Measurements from ENCODE around the gene AMBRA1. TPM values are rescaled to one million over a fixed set of nuclear protein-coding genes. Genes with fewer than 3 reads are reported as not detected.

The AMBRA1 gene
- polyA plus RNA-seq, 1 of the 3 experiments (the other 2 are of a cell fraction): 10.4 TPM

DNA sequence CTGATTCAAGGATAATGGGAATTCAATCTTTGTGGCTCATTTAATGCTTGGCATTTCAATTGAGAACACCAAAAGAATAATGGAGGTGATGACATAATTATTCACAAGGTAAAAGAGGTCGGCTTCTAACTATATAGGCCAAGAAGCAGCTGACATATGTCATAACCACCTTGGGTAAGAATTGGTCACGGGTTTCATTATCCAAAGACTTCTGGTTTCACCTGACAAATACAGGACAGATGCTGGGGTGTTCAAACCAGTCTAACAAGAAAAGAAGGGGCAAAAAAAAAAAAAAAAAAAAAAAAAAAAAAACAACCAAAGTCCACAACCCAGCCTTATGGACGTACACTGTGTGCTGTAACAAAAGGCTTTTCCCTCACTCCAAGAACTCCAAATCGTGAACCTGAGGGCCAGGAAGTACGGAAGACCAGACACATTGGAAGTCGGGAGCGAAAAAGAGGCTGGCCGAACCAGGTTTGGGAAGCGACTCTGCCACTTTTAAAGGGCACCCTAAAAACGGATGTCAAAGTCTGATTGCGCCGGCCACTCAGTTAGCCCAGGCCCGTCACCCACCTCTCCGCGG is 22.8 kb upstream of the AMBRA1 start:
- H3K9ac ChIP-seq: peak overlapping the region; percentile 98
- H3K9me3 ChIP-seq: no peaks in the 10 kb centered on the region
- 3% methylated on average over 9 of the region's 15 CpGs for WGBS (ENCODE audit: low lambda C conversion rate)
- peak overlapping the region; percentile 88 for H2AFZ ChIP-seq (ENCODE audit: low read depth)
- peak overlapping the region; percentile 84 for H3K4me2 ChIP-seq
- H3K9me2 ChIP-seq: no peaks in the 10 kb centered on the region
- H3K4me1 ChIP-seq (ENCODE audit: control insufficient read depth in 1 of 2, insufficient read depth in 2 of 2, low read depth in 1 of 2, low read length in 1 of 2): peaks cover 6 to 17% of the 10 kb centered on the region in 2 experiments; a peak in 3 of 4 replicates
- H3F3A ChIP-seq (replicated peaks; ENCODE audit: insufficient read depth): no peaks in the 10 kb centered on the region
- DNase-seq: no peak
- peaks cover 70% of the 10 kb centered on the region for H3K79me2 ChIP-seq (ENCODE audit: insufficient read depth)
- ChIA-PET POLR2A (no interaction called here), CTCF (interaction anchor here (1.0 to 4.0 kb wide), 9 partner anchors 9 to 228 kb away, joined by 3 to 18 read pairs (median 5); no protein-coding TSS in a partner anchor)
- H4K20me1 ChIP-seq (ENCODE audit: insufficient read depth): no peaks in the 10 kb centered on the region
- TF ChIP-seq RFX5 (IDR thresholded peaks at IDR 0.05; ENCODE audit: low read length) (no peak), NFIC (IDR thresholded peaks at IDR 0.05; ENCODE audit: borderline replicate concordance) (no peak), POLR2AphosphoS5 (IDR thresholded peaks at IDR 0.05; ENCODE audit: low read depth, low read length) (peak; percentile 84), MXI1 (IDR thresholded peaks at IDR 0.05; ENCODE audit: low read depth, low read length) (peak; percentile 60; the same call in 1 of the 2 replicates)
- H3K27me3 ChIP-seq (ENCODE audit: insufficient read depth): no peaks in the 10 kb centered on the region
- H3K27ac ChIP-seq (ENCODE audit: low read depth in 2 of 2, low read length in 1 of 2): peak overlapping the region; percentile 93 to 94
- peaks cover 4 to 11% of the 10 kb centered on the region in 2 experiments for H3K36me3 ChIP-seq (replicated peaks in 1 of 2; ENCODE audit: control insufficient read depth in 1 of 2, insufficient read depth in 2 of 2, low read length in 1 of 2)
- peak overlapping the region; percentile 88 to 100 for H3K4me3 ChIP-seq (ENCODE audit: low read depth in 2 of 2, low read length in 1 of 2)

DNA sequence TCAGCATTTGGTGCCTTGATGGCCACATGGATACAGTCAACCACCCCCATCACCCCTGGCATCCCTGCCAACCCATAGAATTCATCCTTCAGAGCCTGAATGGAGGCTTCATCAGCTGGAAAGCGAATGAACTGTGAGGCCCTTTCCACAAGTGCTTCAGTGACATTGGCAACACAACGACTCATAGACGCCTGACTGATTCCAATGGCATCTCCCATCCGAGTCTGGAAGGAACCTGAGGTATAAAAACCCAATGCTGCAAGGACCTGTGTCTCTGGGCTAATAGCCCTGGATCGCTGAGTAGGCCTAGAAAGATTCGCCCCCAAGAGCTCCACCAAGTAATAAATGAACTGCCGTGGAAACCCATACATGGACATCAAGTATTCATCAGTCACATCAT is 21.9 kb upstream of the AMBRA1 start:
- H3K36me3 ChIP-seq (replicated peaks in 1 of 2; ENCODE audit: control insufficient read depth in 1 of 2, insufficient read depth in 2 of 2, low read length in 1 of 2): peaks cover 0 to 4% of the 10 kb centered on the region in 2 experiments
- ChIA-PET CTCF (interaction anchor here (0.6 to 4.0 kb wide), 3 partner anchors 8 to 334 kb away, joined by 3 to 18 read pairs (median 3); no protein-coding TSS in a partner anchor), POLR2A (no interaction called here)
- no peaks in the 10 kb centered on the region for H4K20me1 ChIP-seq (ENCODE audit: insufficient read depth)
- peak overlapping the region in 1 of 2 experiments; percentile 100; a peak in 1 of 4 replicates for H3K4me3 ChIP-seq (ENCODE audit: low read depth in 2 of 2, low read length in 1 of 2)
- TF ChIP-seq NFIC (IDR thresholded peaks at IDR 0.05; ENCODE audit: borderline replicate concordance): no peak
- peak; percentile 17; the same call in 1 of the 2 replicates for TF ChIP-seq FOSL2 (IDR thresholded peaks at IDR 0.05; ENCODE audit: borderline replicate concordance, low read depth)
- TF ChIP-seq TEAD4 (IDR thresholded peaks at IDR 0.05; ENCODE audit: borderline replicate concordance, insufficient read depth): no peak
- TF ChIP-seq, protein P1, sequence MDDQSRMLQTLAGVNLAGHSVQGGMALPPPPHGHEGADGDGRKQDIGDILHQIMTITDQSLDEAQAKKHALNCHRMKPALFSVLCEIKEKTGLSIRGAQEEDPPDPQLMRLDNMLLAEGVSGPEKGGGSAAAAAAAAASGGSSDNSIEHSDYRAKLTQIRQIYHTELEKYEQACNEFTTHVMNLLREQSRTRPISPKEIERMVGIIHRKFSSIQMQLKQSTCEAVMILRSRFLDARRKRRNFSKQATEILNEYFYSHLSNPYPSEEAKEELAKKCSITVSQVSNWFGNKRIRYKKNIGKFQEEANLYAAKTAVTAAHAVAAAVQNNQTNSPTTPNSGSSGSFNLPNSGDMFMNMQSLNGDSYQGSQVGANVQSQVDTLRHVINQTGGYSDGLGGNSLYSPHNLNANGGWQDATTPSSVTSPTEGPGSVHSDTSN (IDR thresholded peaks at IDR 0.05): no peak
- H3K79me2 ChIP-seq (ENCODE audit: insufficient read depth): peaks cover 67% of the 10 kb centered on the region
- H2AFZ ChIP-seq (ENCODE audit: low read depth): no peak overlapping the region
- H3K27ac ChIP-seq (ENCODE audit: low read depth in 2 of 2, low read length in 1 of 2): peak overlapping the region in 1 of 2 experiments; percentile 94; a peak in 1 of 4 replicates
- WGBS (ENCODE audit: low lambda C conversion rate): 79% methylated on average over 5 of the region's 7 CpGs
- no peak overlapping the region for H3K9ac ChIP-seq
- H3K4me1 ChIP-seq (ENCODE audit: control insufficient read depth in 1 of 2, insufficient read depth in 2 of 2, low read depth in 1 of 2, low read length in 1 of 2): peaks cover 6 to 17% of the 10 kb centered on the region in 2 experiments; a peak in 3 of 4 replicates
- H3K9me3 ChIP-seq: no peaks in the 10 kb centered on the region
- no peaks in the 10 kb centered on the region for H3F3A ChIP-seq (replicated peaks; ENCODE audit: insufficient read depth)
- H3K4me2 ChIP-seq: peak overlapping the region; percentile 84
- H3K27me3 ChIP-seq (ENCODE audit: insufficient read depth): no peaks in the 10 kb centered on the region
- no peaks in the 10 kb centered on the region for H3K9me2 ChIP-seq
- DNase-seq: no peak

DNA sequence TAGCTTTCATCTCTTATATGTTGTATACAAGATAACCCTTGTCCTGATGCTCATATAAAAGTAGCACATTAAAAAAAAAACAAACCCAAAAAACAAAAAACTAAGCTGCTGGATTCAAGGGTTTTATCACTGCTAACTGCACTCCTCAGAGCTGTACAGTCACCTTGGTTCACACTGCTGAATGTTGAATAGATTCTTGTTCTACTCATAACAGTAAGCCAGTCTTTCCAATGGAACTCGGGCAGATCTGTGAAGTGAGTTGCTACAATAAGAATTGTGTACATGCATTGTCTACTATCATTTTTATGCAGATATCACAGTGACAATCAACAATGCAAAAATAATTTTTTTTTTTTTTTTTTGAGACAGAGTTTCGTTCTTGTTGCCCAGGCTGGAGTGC is 18.5 kb upstream of the AMBRA1 start:
- Histone ChIP-seq H3K4me3 (ENCODE audit: low read depth in 2 of 2, low read length in 1 of 2) (no peak overlapping the region), H4K20me1 (ENCODE audit: insufficient read depth) (no peaks in the 10 kb centered on the region), H3K4me2 (no peak overlapping the region), H3K9ac (no peak overlapping the region), H2AFZ (ENCODE audit: low read depth) (no peak overlapping the region), H3K79me2 (ENCODE audit: insufficient read depth) (peaks cover 38% of the 10 kb centered on the region), H3K4me1 (ENCODE audit: control insufficient read depth in 1 of 2, insufficient read depth in 2 of 2, low read depth in 1 of 2, low read length in 1 of 2) (peaks cover 3 to 9% of the 10 kb centered on the region in 2 experiments; a peak in 2 of 4 replicates), H3F3A (replicated peaks; ENCODE audit: insufficient read depth) (no peaks in the 10 kb centered on the region), H3K9me3 (no peaks in the 10 kb centered on the region), H3K27ac (ENCODE audit: low read depth in 2 of 2, low read length in 1 of 2) (no peak overlapping the region), H3K9me2 (no peaks in the 10 kb centered on the region), H3K36me3 (replicated peaks in 1 of 2; ENCODE audit: control insufficient read depth in 1 of 2, insufficient read depth in 2 of 2, low read length in 1 of 2) (no peaks in the 10 kb centered on the region), H3K27me3 (ENCODE audit: insufficient read depth) (no peaks in the 10 kb centered on the region)
- TF ChIP-seq YY1 (IDR thresholded peaks at IDR 0.05; ENCODE audit: low read depth) (no peak), MEF2A (IDR thresholded peaks at IDR 0.05; ENCODE audit: borderline replicate concordance, low read depth) (no peak)
- 84% methylated on average over 2 of the region's 2 CpGs for WGBS (ENCODE audit: low lambda C conversion rate)
- ChIA-PET POLR2A (interaction anchor here (1.2 kb wide), 1 partner anchor 18 kb away, joined by 7 read pairs; the partner anchor contains the start of gene AMBRA1), CTCF (interaction anchor here (4.3 kb wide), 1 partner anchor 223 kb away, joined by 17 read pairs; no protein-coding TSS in a partner anchor)
- DNase-seq: no peak
